D341Med (cell line): ENCODE results near the gene TIMM17A.
A peak's percentile ranks its signal among the peaks of the same experiment; 100 is the strongest.

Experiments
- DNase-seq: peaks from one replicate; pipeline ENCODE4 v3.0.0; 2012; ENCODE audit warnings: low spot score

Gene TIMM17A

GRCh38 chr1:201955009-201955728 lies at the start of gene TIMM17A:
Gene TIMM17A, plus strand, starts transcription at chr1:201955503. Its CDS starts 24 bp downstream, at chr1:201955527.
- DNase-seq, result peak; percentile 98

GRCh38 chr1:201906336-201906735 lies 49.0 kb upstream of the TIMM17A start:
- no peak for DNase-seq

GRCh38 chr1:201907621-201908020 lies 47.7 kb upstream of the TIMM17A start:
- peak; percentile 22 for DNase-seq

- DNase-seq, result no peak
These were observed 43.3 kb upstream of the TIMM17A start for GRCh38 chr1:201911826-201912571.

- DNase-seq, result no peak
These were observed 42.5 kb upstream of the TIMM17A start for GRCh38 chr1:201912832-201913231.

GRCh38 chr1:201914456-201915235 lies 40.7 kb upstream of the TIMM17A start:
- no peak for DNase-seq

GRCh38 chr1:201916649-201917249 lies 38.6 kb upstream of the TIMM17A start:
- no peak for DNase-seq

GRCh38 chr1:201917362-201918033 lies 37.8 kb upstream of the TIMM17A start:
- no peak for DNase-seq

GRCh38 chr1:201918343-201918742 lies 37.0 kb upstream of the TIMM17A start:
- DNase-seq, result no peak

GRCh38 chr1:201921952-201922558 lies 33.2 kb upstream of the TIMM17A start:
- no peak for DNase-seq

- no peak for DNase-seq
These were observed 30.1 kb upstream of the TIMM17A start for GRCh38 chr1:201925301-201925567.

GRCh38 chr1:201925981-201926645 lies 29.2 kb upstream of the TIMM17A start:
- DNase-seq, result peak; percentile 78

- DNase-seq, result no peak
These were observed 27.0 kb upstream of the TIMM17A start for GRCh38 chr1:201928266-201928665.

- no peak for DNase-seq
These were observed 25.2 kb upstream of the TIMM17A start for GRCh38 chr1:201930137-201930536.

GRCh38 chr1:201930803-201931202 lies 24.5 kb upstream of the TIMM17A start:
- no peak for DNase-seq

GRCh38 chr1:201933840-201934430 lies 21.4 kb upstream of the TIMM17A start:
- DNase-seq, result no peak

GRCh38 chr1:201937624-201938213 lies 17.6 kb upstream of the TIMM17A start:
- no peak for DNase-seq

GRCh38 chr1:201938440-201939035 lies 16.8 kb upstream of the TIMM17A start:
- no peak for DNase-seq

GRCh38 chr1:201939148-201939547 lies 16.2 kb upstream of the TIMM17A start:
- DNase-seq, result no peak

- DNase-seq, result no peak
These were observed 15.7 kb upstream of the TIMM17A start for GRCh38 chr1:201939574-201939973.
